GM15510 (cell line): ENCODE measurements around the gene TAF11L4.
"Not testable (repeated sequence)": the region's sequence is repeated elsewhere in the genome, so short reads cannot be mapped to it uniquely, and the experiment has no call there.

ENCODE experiments used
- POLR2A ChIP-seq: IDR thresholded peaks from 3 replicates; pipeline ENCODE4 v1.6.1; 2011; ENCODE audit warnings: borderline replicate concordance; ENCODE audit not compliant: insufficient read length; ENCODE audit errors: extremely low read depth

TAF11L4 gene

GRCh38 chr5:17521501-17521900, at the start of gene TAF11L4:
Gene TAF11L4 (plus strand): TSS chr5:17521801.
- not testable (repeated sequence) for TF ChIP-seq POLR2A

DNA sequence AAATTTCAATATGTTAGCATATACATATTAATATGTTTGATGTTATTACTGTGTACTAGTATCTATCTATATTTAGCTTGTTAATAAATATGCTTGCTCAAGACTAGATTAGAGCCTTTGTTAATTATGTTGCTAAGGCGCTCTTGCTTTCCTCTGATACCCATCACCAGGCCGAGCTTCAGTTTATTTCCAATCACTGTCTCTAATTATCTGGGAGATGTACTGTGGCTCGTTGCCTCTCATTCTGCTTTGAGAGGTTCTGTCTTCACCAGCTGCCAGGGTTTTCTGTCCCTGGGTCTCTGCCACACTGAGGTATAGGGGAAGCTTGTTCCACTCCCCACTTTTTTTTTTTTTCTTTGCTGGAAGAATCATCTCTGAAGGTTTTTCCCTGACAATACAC, 44.6 kb upstream of the TAF11L4 start:
- TF ChIP-seq POLR2A: no peak

GRCh38 chr5:17477573-17478265, 43.9 kb upstream of the TAF11L4 start:
- TF ChIP-seq POLR2A: no peak

DNA sequence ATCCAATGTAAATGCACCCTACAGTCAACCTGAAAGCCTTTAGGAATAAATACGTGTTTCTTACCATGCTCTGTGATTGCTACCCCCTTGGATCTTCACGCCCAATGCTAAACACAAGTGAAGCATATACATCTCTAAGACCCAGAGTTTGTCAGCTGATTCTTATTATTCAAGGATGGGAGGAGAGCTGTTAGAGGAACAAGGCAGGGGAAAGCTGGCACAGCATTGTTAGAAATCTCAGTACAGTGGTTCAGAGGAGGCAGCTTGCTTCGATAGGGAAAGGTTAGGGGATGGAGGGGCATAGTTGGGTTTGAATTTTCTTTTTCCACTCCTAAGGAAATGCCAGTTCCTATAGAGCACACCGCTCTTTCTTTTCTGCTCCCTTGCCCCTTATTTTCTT, 40.2 kb upstream of the TAF11L4 start:
- TF ChIP-seq POLR2A: no peak

- TF ChIP-seq POLR2A: no peak
Measured at GRCh38 chr5:17482790-17483189, 38.8 kb upstream of the TAF11L4 start.

GRCh38 chr5:17487174-17487512, 34.5 kb upstream of the TAF11L4 start:
- TF ChIP-seq POLR2A: no peak

GRCh38 chr5:17492770-17493169, 28.8 kb upstream of the TAF11L4 start:
- no peak for TF ChIP-seq POLR2A

GRCh38 chr5:17497446-17497845, 24.2 kb upstream of the TAF11L4 start:
- TF ChIP-seq POLR2A: no peak

DNA sequence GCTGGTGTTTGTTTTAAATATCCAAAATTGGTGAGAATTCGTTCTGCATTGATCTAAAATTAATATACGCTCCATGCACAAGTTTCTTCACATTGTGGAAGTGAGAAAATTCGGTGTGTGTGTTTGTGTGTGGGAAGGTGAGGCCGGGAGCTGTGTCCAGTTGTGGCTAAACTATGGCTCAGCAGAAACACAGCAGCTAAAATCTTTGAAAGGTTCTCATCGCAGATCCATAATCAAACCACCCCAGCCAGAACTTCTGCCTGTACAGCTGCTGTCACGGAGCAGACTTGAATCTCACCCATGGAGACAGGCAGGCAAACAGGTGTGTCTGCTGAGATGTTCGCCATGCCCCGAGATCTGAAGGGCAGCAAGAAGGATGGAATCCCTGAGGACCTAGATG, 23.7 kb upstream of the TAF11L4 start, which contains the start of gene TAF11L2:
Gene TAF11L2, plus strand, starts transcription at position 301 of the 400 bp plus-strand sequence.
- TF ChIP-seq POLR2A: not testable (repeated sequence)

DNA sequence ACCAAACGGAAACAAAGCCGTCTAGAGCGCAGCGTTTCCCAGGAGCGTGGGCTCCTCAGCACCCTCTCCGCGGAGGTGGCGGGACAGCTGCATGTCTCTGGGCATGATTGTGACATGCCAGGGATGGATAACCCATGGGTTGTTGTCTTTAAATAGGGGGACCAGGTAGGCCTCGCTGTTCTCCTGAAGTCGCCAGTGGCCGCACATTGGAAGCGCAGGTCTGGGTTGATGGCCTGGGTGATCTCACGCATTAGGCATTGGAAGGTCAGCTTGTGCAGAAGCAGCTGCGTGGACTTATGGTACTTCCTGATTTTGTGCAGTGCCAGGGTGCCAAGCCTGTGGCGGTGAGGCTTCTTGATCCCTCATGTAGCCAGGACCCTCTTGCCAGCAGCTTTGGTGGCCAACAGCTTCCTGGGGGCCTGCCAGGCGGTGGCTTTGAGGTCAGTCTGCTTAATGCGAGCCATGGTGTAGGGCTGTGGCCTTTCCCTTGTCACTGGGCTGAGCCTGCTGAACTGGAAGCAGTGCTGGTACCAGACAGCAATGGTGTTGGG, 9.8 kb upstream of the TAF11L4 start:
- TF ChIP-seq POLR2A: no peak

- not testable (repeated sequence) for TF ChIP-seq POLR2A
Measured at GRCh38 chr5:17518067-17518466, 3.5 kb upstream of the TAF11L4 start, which contains the start of gene TAF11L3. Gene TAF11L3 (plus strand): TSS chr5:17518367.

DNA sequence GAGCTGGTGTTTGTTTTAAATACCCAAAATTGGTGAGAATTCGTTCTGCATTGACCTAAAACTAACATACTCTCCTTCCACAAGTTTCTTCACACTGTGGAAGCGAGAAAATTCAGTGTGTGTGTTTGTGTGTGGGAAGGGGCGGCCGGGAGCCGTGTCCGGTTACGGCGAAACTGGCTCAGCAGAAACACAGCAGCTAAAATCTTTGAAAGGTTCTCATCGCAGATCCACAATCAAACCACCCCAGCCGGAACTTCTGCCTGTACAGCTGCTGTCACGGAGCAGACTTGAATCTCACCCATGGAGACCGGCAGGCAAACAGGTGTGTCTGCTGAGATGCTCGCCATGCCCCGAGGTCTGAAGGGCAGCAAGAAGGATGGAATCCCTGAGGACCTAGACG, 3.3 kb downstream of the TAF11L4 start, which contains the start of gene TAF11L5:
Gene TAF11L5, plus strand, starts transcription at position 301 of the 400 bp plus-strand sequence.
- TF ChIP-seq POLR2A: not testable (repeated sequence)

DNA sequence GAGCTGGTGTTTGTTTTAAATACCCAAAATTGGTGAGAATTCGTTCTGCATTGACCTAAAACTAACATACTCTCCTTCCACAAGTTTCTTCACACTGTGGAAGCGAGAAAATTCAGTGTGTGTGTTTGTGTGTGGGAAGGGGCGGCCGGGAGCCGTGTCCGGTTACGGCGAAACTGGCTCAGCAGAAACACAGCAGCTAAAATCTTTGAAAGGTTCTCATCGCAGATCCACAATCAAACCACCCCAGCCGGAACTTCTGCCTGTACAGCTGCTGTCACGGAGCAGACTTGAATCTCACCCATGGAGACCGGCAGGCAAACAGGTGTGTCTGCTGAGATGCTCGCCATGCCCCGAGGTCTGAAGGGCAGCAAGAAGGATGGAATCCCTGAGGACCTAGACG, 6.8 kb downstream of the TAF11L4 start, which contains the start of gene TAF11L6:
Gene TAF11L6, plus strand, starts transcription at position 301 of the 400 bp plus-strand sequence.
- not testable (repeated sequence) for TF ChIP-seq POLR2A
